GM18873 (cell line): ENCODE measurements around the gene RHOJ.

Source experiments
- ATAC-seq: cut with Tn5 transposase; IDR thresholded peaks from one replicate; pipeline ENCODE4 v1.9.1; 2021; ENCODE audit warnings: mild to moderate bottlenecking, moderate library complexity, moderate number of reproducible peaks; ENCODE audit not compliant: unreplicated experiment, low FRiP score

RHOJ gene

DNA sequence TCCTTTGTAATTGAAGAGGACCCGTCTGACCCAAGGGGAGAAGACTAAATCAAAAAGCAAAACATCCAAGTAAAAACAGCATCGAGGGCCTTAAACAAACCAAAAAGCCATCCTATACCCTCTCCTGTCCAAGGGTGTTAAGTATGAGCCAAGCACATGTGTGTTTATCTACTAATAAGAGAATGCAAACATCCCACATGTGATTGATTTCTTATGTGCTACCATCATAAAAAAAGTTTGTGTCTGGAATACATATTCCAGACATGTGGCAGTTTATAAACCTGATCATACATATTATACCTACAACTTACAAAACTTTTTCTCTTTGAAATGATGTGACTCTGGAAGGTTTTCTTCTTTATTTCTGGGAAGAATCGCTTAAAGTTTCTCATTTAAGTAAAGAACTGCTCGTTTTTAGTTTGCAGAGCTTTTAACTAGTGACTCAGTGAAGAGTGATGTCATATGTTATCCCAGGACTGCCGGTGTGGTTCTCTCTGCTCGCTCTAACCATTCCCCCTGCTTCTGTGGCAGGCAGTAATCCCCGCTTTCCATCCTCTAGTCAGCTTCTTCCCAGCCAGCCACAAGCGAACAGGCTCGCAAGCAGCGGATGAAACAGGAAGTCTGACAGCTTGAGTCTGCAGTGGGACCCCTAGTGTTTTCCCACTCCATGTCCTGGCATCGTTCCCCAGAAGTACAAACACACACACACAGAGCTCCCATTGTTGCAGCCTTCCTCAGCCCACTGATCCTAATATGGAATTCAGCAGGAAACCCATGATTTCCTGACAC, 431 bp upstream of the RHOJ start:
- ATAC-seq, result no peak

DNA sequence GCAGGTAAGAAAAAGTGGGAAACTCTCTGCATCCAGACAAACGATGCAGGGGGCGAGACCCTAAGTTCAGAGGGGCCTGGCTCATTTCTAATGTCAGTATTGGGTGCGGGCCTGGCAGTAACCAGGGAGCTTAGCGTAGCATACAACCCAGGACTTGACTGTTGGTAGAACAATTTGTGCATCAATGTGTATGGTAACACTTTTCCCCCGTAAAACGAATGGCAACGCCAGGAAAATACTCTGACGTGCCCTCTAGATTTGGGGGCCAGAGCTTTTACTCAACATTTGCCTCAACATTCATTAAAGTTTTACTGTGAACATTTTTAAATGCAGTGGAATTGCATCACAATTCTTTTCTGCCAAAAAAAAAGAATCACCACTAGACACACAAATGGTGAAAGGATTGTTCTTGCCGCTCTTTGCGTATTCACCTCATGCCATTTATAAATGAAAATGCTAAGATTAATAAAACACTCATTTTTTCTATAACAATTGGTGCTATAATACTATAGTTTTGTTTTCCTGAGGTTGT, 867 bp downstream of the RHOJ start:
- no peak for ATAC-seq

DNA sequence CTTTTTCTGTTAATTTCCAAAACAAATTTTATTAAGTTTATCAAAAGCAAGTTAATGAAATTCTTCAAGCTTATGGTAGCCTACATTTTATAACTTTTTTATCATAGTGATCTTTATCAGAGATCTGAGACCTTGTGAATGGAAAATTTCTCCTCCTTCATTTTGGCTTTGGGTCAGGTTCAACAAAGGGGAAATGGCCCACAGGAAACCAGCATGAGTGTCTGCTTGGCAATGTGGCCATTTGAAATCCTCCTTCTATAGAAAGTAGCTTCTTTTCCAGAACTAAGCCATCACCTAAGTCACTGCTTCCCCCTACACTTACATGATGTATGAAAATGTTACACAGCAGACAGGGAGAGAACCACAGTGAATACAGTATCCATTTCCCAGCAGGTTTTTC, 1.6 kb downstream of the RHOJ start:
- ATAC-seq, result no peak

DNA sequence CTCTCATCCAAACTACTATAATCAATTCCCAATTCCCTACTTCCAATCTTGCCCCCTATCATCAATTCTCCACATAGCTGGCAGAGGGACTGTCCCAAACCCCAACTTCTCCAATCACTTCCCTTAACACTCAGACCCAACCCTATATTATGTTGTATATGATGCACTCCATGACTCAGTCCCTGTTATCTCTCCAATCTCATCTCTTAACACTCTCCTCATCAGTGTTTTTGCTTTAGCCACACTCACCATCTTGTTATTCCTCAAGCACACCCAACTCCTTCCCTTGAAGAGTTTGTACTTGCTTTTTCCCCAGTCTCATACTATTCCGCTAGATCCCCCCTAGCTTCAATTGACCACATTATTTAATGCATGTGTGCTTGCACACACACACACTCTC, 4.9 kb downstream of the RHOJ start:
- no peak for ATAC-seq

DNA sequence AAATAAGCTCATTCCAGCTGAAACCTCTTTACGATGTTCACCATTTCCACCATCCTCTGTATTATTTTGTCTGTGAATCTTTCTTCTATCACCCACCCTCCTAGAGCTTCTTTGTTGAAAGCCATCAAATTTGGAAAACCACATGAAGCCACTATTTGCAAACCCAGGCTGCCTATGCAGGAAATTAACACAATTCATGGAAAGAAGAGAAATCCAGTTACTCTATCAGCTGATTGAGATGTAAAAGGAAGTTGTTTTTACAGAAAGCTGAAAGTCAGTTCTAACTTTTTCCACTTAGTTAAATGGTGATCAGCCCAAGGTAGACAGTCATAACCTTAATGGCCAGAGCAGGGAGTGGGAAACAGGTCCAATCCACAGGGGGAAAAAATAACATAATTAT, 6.6 kb downstream of the RHOJ start:
- ATAC-seq, result no peak

DNA sequence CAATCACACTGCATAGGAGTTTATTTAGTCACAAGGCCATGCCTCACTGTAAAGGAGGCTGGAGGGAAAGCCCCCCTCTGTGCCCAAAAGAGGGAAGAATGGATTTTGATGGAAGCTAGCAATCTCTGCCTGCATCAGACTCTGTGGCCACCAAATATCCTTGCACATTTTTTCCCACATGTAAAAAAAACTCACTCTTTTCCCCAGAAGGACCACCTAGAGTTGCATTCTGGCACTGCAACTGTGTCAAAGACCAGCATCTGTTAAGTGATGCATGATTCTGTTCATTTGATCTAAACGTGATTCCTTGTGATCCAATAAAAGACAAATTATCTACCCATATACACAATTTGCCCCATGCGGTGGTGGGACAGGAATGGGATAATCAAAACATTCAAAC, 8.0 kb downstream of the RHOJ start:
- ATAC-seq, result no peak

DNA sequence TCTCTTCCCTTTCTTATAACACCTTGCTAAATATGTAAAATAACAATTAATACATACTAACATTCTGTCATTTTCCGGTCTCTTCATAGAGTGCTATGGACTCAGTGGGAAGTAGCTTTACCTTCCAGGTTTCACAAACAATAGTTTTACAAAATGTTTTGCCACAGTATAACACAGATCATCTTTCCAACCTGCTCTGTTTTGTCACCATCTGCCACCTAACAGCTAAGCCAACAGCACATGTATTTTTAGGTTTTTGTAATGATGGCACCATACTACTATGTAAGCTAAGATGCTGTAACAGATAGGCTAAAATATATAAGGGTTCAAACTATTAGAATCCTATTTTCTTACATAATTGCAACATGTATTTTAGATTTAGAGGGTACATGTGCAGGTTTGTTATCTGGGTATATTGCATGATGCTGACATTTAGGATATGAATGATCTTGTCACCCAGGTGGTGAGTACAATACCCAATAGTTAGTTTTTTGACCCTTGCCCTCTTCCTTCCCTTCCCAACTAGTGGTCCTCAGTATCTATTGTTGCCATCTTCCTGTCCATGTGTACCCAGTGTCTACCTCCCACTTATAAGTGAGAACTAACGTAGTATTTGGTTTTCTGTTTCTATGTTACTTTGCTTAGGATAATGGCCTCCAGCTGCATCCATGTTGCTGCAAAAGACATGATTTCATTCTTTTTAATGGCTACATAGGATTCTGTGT, 8.7 kb downstream of the RHOJ start:
- no peak for ATAC-seq

DNA sequence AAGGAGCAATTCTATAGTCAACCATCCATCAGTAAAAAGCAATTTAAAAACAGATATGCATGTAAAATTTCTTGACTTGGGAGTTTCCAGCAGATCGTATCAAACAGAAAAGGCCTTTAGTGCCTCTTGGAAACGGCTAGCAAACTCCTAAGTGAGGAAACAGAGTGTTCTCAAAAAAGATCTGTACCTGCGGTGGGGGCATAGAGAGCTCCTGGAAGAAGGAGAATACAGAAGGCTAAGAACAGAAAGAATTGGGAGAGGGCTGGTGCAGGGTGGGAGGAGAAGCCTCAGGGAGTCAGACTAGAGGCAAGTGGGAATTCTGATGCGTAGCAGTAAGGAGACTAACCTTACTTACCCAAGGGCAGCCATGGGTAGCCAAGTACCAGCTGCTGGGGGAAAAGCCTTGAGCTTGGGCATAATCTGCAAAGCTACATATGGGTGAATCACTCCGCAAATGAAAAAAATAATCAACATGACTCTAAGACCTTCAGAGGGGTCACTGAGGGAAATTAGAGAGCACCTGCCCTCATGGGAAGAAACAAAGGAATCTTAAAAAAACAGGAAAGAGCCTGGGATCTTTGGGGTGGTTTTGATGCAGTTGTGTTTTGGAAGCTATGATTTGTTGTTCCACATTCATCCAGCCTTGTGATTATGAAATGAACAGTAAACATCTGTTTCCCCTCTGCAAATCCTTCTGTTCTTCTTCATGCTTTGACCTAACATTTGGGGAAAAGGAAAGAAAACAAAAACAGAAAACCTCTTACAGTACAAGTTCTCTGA, 10.4 kb downstream of the RHOJ start:
- ATAC-seq, result no peak

DNA sequence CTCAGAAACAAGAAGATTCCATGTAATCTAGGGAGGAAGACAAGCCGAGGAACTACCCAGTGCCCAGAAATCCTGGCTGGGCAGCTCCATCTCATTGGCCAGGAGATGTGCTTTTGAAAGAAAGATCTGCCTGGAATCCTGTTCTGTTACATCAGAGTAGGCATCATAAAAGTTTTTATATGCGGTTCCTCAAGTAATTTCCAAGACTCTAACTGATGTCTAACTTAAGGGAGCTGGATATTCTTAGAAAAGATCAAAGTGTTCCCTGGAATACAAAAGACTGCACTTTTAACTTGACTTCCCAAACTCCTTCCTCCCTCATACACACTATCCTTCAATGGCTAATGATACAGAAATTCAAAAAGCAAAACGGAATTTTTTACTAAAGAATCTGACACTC, 16.3 kb downstream of the RHOJ start:
- no peak for ATAC-seq

DNA sequence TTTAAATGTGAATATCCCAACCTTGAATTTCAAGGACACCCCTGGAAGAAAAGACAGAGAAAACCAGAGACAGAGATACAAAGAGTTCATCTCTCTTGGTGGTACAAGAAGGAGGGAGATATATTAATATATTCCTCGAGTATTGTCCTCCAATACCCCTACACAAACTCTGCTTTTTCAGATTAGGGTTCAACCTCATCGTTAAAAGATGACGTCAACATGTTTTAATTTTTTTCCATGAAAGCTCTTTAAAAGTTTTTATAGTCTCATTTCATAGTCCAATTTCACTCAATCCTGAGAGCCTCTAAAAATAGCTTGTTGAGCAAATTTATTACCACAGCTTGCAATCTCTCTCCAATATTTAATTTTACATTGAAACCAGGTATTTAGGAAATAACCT, 19.4 kb downstream of the RHOJ start:
- no peak for ATAC-seq

DNA sequence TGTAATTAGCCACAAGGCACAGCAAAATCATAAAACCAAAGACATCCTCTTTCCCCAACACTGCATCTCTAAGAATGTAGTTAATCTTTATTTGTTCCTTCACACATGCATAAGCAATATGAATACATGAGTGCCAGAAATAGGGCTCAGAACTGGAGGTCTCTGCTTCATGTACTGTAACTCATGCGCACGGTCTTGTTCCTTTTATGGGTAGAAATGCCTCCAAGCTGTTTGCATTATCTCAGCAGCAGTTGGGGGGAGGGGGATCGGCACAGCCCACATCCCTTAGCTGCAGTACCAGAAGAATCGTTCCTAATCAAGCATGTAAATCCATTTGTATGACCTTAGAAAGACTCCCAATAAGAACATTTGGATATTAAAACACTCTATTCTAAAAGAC, 20.0 kb downstream of the RHOJ start:
- ATAC-seq, result no peak

DNA sequence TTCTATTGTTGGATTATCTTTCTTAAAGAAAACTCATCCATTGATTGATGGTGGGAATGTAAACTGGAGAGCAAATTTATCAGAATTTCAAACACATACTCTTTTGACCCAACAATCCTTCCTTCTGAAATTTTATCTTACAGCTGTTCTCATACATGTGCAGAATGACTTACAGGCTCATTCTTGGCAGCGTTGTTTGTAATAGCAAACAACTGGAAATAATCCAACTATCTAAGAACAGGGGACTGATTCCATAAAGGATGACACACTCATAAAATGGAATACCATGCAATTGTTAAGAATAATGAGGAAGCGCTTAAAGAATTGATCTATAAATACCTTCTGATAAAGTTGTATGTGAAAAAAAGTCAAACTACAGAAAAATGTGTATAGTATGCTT, 24.0 kb downstream of the RHOJ start:
- ATAC-seq, result no peak

DNA sequence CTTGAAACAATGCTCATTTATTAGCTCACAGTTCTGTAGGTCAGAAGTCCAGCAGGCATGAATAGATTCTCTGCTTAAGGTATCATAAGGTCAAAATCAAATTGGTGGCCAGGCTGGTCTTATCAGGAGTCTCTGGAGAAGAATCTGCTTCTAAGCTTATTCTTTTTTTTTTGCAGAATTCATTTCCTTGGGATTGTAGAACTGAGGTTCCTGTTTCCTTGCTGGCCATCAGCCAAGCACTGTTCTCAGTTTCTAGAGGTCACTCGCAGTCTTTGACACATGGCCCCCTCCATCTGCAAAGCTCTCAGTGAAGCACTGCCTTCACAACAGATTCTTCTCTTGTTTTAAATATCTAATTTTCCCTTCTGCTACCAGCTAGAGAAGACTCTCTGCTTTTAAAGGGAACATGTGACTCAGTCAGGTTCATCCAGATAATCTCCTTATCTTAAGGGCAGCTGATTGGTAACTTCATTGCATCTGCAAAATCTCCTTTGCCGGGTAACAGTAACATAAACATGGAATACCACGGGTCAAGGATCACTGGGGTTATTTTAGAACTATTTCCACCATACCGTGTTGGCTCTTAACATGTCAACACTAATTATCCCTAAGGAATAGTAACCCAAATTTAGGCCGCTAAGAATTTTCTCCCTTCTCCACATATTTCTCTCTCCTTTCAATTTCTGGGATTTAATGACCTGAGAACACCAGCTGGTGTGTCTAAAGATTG, 25.3 kb downstream of the RHOJ start:
- ATAC-seq, result no peak

DNA sequence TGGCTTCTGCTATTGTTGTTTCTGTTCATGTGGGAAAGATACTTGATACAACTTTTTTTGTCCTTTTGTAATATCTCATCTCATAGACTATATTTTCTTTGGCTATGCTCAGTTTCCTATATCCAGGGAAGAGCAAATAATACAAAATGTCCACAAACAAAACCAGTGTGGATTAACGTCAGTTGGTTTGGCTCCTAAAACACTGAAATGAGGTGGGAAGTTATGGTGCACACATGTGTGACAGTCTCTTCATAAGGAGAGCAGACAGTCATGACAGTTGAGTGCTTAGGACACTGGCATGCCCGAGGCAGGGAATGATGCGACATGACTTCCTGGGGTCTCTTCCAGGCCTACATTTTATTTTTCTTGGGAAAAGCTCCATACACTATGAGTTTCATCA, 27.5 kb downstream of the RHOJ start:
- ATAC-seq, result no peak

DNA sequence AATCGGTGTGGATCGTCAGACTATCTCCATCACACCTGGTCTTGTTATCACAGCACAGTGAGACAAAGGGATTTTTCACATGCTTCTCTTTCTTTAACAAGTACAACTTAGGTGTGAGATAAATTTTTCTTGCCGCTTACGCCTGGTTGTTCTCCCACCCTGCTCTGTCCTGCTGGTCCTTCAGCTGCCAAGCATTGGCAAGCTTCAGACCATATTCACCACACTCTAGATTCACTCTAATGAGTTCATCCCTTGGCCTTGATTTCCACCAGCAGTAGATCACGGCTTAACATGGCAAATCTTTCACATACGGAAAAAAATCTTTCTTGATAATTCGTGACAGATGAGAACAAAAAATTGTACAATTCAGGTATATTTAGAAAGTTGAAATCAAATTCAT, 33.5 kb downstream of the RHOJ start:
- ATAC-seq, result no peak

DNA sequence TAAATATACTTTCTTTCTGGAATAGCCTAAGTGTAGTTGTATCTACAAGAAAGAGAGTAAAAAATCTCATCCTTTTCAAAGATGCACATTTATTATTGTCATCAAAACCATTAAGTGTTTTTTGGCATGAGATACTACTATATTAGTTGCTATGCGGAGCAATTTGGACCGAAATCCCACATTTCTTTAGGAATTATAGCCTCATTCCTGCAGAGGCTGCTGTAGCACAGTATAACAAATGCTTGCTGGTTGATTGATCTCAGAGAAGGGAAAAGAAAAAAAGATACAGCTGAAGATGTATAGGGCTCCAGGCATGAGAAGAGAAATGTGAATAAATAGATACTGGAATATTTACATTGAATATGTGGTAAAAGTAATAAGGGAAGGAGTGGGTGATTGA, 36.0 kb downstream of the RHOJ start:
- ATAC-seq, result no peak

DNA sequence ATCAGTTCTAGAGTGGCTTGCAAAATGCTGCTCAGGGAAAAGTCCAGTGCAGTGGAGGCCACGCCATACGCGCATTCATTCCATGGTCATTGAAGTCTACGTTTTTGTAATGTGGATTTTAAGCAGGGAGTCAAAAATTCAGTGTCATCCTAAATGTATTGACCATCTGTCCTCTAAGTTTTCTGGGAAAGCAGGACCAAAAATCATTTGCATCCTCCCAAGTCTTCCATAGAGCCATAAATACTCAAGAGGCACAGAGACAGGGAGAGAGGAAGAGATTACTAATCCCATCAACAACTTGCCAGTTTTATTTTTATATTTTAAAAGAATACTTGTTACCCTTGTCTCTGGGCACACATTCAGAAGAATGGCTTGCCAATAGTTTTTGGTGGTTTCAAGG, 36.9 kb downstream of the RHOJ start:
- ATAC-seq, result no peak

DNA sequence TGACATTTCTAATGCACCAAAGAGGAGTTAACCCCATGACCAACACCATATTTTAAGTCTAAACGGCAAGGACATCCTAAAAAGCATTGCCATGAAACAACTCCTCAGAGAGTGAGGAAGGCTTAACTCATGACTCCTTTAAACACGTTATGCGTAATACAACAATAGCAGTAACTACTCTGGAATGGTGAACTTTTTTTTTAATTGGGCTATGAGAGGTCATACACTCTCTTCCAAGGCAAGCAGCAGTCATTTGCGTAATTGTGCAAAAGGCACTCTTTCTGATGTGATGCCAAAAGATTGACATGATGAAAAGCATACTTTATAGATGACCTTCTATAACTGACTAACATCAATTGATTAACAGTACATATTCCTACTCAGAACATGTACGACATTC, 39.4 kb downstream of the RHOJ start:
- no peak for ATAC-seq

DNA sequence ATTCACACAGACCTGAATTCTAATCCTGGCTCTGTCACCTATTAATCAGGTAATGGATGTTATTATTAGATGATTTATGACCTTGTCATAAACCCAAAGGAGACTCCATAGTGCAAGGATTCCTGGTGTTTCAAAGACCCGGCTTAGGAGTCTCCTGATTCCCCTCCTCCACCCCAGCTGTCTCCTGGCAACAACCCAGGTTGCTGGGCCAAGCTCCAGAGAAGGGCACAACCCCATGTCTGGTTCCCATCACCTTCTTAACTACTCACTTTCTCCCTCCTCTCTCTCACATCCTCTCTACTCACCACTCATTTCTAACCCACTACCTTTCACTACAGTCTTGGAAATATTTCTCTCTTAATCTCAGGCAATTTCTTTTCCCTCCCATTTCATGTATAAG, 41.6 kb downstream of the RHOJ start:
- no peak for ATAC-seq

DNA sequence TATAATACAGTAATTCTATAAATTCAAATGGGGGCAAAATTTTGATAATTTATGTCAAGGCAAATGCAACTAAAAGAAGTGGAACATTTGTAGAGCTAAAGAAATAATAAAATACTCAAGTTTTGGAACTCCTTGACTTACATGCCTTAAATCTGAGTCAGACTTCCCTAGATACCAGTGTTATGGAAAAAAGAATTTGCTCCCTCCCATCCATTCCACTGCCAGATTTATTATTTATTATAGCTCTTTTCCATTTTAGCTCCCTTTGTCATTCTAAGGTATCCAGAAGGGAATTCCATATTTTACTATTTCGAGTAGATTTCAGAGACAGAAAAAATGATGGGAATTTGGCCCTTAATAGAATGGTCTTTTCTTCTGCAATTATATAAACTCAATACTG, 44.0 kb downstream of the RHOJ start:
- ATAC-seq, result no peak

DNA sequence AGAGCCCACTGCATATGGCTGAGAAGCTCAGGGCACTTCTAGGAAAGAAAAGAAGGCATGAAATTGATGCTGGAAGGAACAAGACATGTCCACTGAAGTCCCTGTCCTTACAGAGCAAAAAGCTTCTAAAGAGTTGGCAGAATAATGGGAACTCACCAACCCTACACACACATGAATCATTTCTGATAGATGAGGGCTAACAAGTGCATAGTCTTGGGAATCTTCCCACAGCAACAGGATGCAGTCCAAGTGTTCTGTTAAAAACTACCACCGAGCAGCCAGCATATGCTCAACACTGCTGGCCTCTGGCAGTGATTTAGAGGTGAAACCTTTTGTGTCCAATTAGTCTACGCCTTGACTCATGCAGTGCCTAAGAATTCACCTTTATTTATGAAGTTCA, 44.8 kb downstream of the RHOJ start:
- no peak for ATAC-seq
